T1000 (cell line): ENCODE results near the gene CEP164.
"Not testable (repeated sequence)": the region's sequence is repeated elsewhere in the genome, so short reads cannot be mapped to it uniquely, and the experiment has no call there.

Experiments
- DNase-seq: peaks from one replicate; lab custom pipeline; 2025; ENCODE audit warnings: mixed read lengths; lab: John Stamatoyannopoulos, UW

CEP164 gene

GRCh38 chr11:117305145-117305544 is 22.5 kb upstream of the CEP164 start:
- no peak for DNase-seq

- no peak for DNase-seq
Measured at GRCh38 chr11:117309310-117309709, 18.3 kb upstream of the CEP164 start.

- DNase-seq = no peak
Measured at GRCh38 chr11:117313091-117313490, 14.6 kb upstream of the CEP164 start.

- no peak for DNase-seq
Measured at GRCh38 chr11:117313828-117314768, 13.6 kb upstream of the CEP164 start.

GRCh38 chr11:117314840-117315239 is 12.8 kb upstream of the CEP164 start:
- no peak for DNase-seq

- DNase-seq = no peak
Measured at GRCh38 chr11:117315285-117316196, 12.1 kb upstream of the CEP164 start.

- peak; percentile 47 for DNase-seq
Measured at GRCh38 chr11:117316197-117316961, 11.3 kb upstream of the CEP164 start, which contains the start of gene BACE1. Gene BACE1 (minus strand): TSS chr11:117316256. CDS start chr11:117315795, 461 bp downstream.

GRCh38 chr11:117318738-117319137 is 8.9 kb upstream of the CEP164 start:
- no peak for DNase-seq

- DNase-seq = no peak
Measured at GRCh38 chr11:117319214-117319840, 8.3 kb upstream of the CEP164 start.

GRCh38 chr11:117327255-117327566 is 443 bp upstream of the CEP164 start:
- DNase-seq = not testable (repeated sequence)

GRCh38 chr11:117328375-117329010 is 839 bp downstream of the CEP164 start:
- DNase-seq = no peak

- DNase-seq = no peak
Measured at GRCh38 chr11:117332843-117333242, 5.2 kb downstream of the CEP164 start.

- no peak for DNase-seq
Measured at GRCh38 chr11:117333917-117334316, 6.3 kb downstream of the CEP164 start.

- DNase-seq = no peak
Measured at GRCh38 chr11:117334896-117335295, 7.2 kb downstream of the CEP164 start.

- DNase-seq = no peak
Measured at GRCh38 chr11:117335399-117335798, 7.7 kb downstream of the CEP164 start.

- DNase-seq = no peak
Measured at GRCh38 chr11:117337076-117337475, 9.4 kb downstream of the CEP164 start.

- DNase-seq = no peak
Measured at GRCh38 chr11:117345039-117345438, 17.4 kb downstream of the CEP164 start.

- DNase-seq = no peak
Measured at GRCh38 chr11:117354550-117354949, 26.9 kb downstream of the CEP164 start.

GRCh38 chr11:117356126-117356890 is 28.7 kb downstream of the CEP164 start:
- DNase-seq = no peak

- no peak for DNase-seq
Measured at GRCh38 chr11:117361432-117361831, 33.8 kb downstream of the CEP164 start.
